NCI-H524 (cell line): Measurements from ENCODE around the gene QRICH2.
"Not testable (repeated sequence)": the region's sequence is repeated elsewhere in the genome, so short reads cannot be mapped to it uniquely, and the experiment has no call there.

Experiments used
- DNase-seq, 2 experiments: peaks; one replicate each; lab custom pipeline; 2025; lab: John Stamatoyannopoulos, UW

The QRICH2 gene

GRCh38 chr17:76277300-76278267 is 30.5 kb downstream of the QRICH2 start:
- DNase-seq, result no peak

- no peak for DNase-seq
Observed at GRCh38 chr17:76276461-76277299, 31.4 kb downstream of the QRICH2 start.

- DNase-seq, result no peak
Observed at GRCh38 chr17:76276069-76276431, 32.0 kb downstream of the QRICH2 start.

- DNase-seq, result no peak
Observed at GRCh38 chr17:76275382-76276068, 32.6 kb downstream of the QRICH2 start.

GRCh38 chr17:76274112-76274956 is 33.7 kb downstream of the QRICH2 start:
- no peak for DNase-seq

GRCh38 chr17:76273445-76274111 is 34.5 kb downstream of the QRICH2 start:
- no peak for DNase-seq

- DNase-seq, result no peak
Observed at GRCh38 chr17:76272541-76273444, 35.3 kb downstream of the QRICH2 start.

- DNase-seq, result no peak
Observed at GRCh38 chr17:76271669-76272540, 36.2 kb downstream of the QRICH2 start.

GRCh38 chr17:76270770-76271668 is 37.1 kb downstream of the QRICH2 start:
- no peak for DNase-seq

- DNase-seq, result no peak
Observed at GRCh38 chr17:76270127-76270592, 37.9 kb downstream of the QRICH2 start.

GRCh38 chr17:76268991-76269981 is 38.8 kb downstream of the QRICH2 start:
- DNase-seq, result no peak

GRCh38 chr17:76268015-76268749 is 39.9 kb downstream of the QRICH2 start:
- no peak for DNase-seq

GRCh38 chr17:76267581-76268001 is 40.5 kb downstream of the QRICH2 start:
- not testable (repeated sequence) for DNase-seq

- DNase-seq, result no peak
Observed at GRCh38 chr17:76267051-76267576, 41.0 kb downstream of the QRICH2 start.

GRCh38 chr17:76266244-76266938 is 41.7 kb downstream of the QRICH2 start:
- no peak for DNase-seq
